ENCODE data around the gene ZNF341.

ZNF341 gene

GRCh38 chr20:33822991-33823390 is 91.2 kb downstream of the ZNF341 start:
- no peak for DNase-seq (ENCODE audit: low read depth, low spot score)

DNA sequence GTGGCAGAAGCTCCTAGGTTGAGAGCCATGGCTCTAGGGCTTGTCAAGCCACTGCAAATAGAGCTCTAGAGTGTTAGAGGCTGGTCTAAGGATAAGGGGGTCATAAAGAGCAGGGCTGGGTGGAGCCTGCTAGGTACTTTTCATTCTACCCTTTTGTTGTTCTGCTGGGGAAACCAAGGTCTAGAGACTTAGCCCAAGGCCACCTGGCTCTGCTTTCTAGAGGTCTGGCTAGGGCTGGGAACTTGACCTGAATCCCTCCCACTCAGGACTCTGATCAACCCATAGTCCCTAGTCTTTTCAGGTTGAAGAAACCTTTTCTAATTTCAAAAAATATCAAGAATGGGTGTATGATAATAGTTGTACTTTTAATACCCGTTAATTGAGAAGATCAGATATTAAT is 93.1 kb downstream of the ZNF341 start:
- DNase-seq (ENCODE audit: low read depth, low spot score), result no peak

GRCh38 chr20:33825340-33826269 is 93.8 kb downstream of the ZNF341 start:
- DNase-seq (ENCODE audit: low read depth, low spot score), result no peak

DNA sequence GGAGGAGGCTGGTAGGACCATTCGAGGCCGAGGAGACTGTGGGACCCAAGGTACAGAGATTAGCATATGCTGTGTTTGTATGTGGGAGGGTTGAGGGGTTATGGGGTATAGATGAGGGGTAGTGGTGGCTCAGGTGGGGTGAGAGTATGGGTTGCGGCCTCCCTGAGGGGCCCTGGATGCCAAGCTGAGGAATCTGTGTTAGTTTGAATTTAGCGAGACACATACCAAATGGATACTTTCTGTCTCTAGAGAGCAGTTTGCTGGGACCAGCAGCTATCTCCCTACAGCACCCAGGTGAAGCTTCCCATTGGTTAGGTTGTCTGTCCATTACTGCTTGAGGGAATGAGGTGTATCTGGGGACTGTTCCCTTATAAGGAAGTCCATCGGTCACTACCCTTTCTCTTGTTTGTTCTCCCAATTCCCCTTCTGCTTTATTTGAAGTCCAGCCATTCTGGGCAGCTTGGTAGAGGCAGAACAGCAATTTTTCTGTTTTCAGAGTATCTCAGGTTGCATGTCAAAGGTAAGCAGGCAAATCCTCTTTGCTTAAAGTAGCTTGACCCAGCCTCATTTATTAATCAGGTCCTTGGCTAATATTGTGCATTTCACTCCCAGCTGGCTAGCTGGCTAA is 94.6 kb downstream of the ZNF341 start:
- DNase-seq (ENCODE audit: low read depth, low spot score), result no peak

DNA sequence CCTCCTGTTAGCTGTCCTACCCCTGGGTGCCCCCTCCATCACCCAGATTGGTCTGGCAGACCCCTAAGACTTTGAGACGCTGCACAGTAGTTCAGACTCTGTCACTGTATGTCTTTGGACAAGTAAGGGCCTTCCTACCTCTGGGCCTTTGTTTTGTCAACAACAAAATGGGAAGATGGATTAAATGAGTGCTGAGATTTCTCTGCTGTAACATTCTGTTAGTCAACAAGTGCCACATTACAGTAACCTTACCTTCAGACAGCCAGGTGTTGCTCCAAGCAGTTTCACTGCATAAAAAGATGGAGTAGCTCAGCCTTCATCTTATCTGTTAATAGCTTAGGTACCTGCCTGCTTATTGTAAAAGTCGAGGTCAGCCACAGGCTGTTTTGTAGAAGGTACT is 95.3 kb downstream of the ZNF341 start:
- DNase-seq (ENCODE audit: low read depth, low spot score), result no peak

DNA sequence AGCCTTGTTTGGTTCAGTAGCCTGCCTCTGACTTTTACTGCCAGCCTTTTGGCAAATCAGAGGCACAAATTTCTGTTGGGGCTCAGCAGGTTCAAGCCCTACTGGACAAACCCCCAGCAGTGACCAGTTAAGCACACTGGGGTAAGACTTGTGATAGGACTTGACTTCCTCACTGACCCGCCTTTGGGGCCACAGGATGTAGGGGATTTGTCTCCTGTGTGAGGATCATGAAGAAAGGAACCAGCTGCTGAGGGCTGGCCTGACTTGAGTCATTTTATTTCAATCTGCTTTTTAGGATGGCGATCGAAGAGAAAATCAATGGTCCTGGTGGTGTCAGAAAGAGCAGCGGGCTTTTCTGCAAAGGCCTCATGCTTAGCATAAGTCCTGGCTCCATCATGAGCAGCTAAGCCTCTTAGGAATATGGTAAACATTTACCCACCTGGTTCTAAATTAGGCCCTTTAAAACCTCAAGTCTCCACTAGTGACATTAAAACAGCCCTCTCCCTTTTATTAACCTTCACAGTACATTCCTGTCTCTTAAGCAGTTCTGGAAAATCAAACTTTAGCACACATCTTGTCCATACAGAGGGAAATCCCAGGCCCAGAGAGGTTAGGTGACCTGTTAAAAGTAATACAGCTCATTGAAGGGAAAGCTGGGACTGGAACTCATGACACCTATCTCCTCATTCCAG is 96.0 kb downstream of the ZNF341 start:
- DNase-seq (ENCODE audit: low read depth, low spot score), result no peak

DNA sequence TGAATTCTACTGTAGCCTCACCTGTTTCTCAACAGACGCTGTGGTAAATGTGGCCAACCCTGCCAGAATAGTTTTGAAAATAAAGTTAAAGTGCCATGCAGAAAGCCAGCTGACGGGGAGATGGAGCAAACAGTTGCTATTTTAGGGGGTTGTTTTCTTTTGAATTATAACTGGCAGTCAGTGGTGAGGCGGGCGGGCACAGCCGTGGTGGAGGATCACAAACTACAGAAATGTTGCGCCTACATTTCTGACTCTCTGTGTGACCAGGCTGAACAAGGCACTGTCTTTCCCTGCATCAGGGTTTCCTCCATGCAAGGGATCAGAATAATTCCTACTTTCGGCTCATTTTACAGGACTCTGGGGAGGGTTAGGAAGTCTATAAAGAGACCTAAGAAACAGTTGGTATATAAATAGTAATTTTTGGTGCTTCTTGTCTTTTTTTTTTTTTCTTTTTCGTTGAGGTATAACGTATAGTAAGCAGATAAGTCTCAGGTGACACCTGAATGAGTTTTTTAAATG is 96.6 kb downstream of the ZNF341 start:
- DNase-seq (ENCODE audit: low read depth, low spot score), result no peak

DNA sequence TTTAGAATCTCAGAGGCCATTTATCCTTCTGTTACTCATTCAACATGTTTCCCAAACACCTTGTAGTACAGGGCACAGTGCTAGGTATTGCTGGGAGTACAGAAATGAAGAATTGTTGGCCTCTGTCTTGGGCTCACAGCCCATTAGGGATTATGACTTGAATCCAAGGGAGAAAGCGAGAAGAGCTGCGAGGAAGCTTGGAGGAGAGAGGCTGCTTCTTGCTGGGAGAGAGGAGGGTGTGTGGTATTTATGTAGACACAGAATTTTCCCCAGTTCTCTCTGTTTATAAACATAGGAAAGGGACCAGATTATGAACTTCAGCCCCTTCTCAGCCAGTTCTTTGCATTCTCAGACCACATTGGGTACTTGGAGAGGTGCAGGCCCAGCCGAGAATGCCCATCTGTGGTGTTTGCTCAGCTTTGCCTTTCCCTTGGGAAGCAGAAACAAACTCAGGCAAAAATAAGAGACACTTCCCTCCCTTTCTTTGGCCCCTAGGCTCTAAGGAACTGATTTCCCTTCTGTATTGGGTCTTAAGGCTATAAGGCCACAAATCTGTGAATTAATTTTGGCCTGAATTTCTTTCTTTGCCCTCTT is 97.3 kb downstream of the ZNF341 start:
- DNase-seq (ENCODE audit: low read depth, low spot score), result no peak

- DNase-seq (ENCODE audit: low read depth, low spot score), result no peak
Observed at GRCh38 chr20:33829636-33830035, 97.8 kb downstream of the ZNF341 start.

GRCh38 chr20:33830371-33830770 is 98.6 kb downstream of the ZNF341 start:
- DNase-seq (ENCODE audit: low read depth, low spot score), result no peak

GRCh38 chr20:33832103-33832804 is 100.5 kb downstream of the ZNF341 start:
- DNase-seq (ENCODE audit: low read depth, low spot score), result no peak

GRCh38 chr20:33833333-33833732 is 101.5 kb downstream of the ZNF341 start:
- DNase-seq (ENCODE audit: low read depth, low spot score), result no peak

DNA sequence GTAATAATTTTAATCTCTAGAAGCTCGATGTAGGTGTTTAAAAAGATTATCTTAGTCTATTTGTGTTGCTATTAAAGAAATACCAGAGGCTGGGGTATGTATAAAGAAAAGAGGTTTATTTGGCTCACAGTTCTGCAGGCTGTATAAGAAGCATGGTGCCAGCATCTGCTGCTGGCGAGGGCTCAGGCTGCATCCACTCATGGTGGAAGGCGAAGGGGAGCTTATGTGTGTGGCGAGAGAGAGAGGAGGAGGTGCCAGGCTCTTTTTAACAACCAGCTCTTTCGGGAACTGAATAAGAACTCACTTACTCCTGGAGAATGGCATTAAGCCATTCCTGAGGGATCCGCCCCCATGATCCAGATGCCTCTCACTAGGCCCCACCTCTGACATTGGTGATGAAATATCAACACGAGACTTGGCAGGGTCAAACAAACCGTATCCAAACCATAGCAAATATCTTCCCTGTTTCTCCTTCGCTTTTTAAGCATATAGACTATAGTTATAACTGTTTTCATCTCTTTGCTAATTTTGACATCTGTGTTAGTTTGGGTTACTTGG is 103.9 kb downstream of the ZNF341 start:
- no peak for DNase-seq (ENCODE audit: low read depth, low spot score)

DNA sequence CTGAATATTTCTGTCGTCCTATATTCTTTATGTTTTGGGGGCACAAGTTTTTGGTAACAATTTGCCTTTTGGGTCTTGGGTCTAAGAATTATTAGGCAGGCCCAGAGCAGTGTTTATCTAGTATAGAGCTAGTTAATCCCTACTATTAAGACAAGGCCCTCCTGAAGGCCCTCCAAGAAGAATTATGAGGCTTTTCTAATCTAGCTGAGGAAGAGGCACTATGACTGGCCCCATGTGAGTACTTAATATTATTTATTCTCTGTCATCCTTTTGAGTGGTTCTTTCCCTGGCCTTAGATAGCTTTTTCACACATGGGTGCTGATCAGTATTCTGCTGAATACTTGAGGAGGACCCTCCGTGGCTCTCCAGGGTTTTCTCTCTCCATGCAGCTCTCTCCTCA is 104.5 kb downstream of the ZNF341 start:
- no peak for DNase-seq (ENCODE audit: low read depth, low spot score)

- DNase-seq (ENCODE audit: low read depth, low spot score), result no peak
Observed at GRCh38 chr20:33837096-33837830, 105.5 kb downstream of the ZNF341 start.

- no peak for DNase-seq (ENCODE audit: low read depth, low spot score)
Observed at GRCh38 chr20:33838035-33838864, 106.5 kb downstream of the ZNF341 start.

GRCh38 chr20:33839591-33839990 is 107.8 kb downstream of the ZNF341 start:
- no peak for DNase-seq (ENCODE audit: low read depth, low spot score)

- DNase-seq (ENCODE audit: low read depth, low spot score), result no peak
Observed at GRCh38 chr20:33840160-33840559, 108.4 kb downstream of the ZNF341 start.

DNA sequence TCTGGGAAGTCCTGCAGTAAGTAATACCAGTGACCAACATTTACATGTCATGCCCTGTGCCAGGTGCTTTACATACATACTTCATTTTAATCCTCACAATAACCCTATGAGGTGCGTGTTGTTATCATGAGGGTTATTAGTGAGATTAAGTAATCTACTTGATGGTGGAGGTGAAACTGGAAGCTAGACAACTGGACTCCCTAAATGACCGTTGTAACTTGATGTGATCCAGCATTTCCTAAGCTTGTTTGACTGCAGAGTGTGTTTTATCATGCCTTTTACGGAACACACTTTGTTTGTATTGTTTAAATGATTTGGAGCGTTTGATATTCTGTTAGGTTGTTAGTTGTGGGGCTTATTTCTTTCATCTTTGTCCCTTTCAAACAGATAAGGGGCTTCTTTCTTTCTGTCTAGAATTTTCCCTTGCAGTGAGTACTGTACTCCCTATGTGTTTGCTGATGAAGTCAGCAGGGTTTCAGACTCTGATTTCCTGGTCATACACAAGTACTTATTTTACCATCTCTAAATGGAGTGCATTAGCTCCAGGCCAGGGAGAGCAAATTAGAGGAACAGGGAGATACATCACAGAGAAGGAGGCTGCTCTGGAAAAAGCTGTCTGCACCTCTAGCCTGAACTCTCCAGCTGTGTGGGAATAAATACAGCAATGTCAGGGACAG is 109.1 kb downstream of the ZNF341 start:
- no peak for DNase-seq (ENCODE audit: low read depth, low spot score)
